ENCODE results near the gene SLC16A10.

The SLC16A10 gene

GRCh38 chr6:111265842-111266241, 178.5 kb downstream of the SLC16A10 start:
- DNase-seq = no peak

- no peak for DNase-seq
These were observed 179.0 kb downstream of the SLC16A10 start for GRCh38 chr6:111266276-111266675.

GRCh38 chr6:111267764-111268333, 180.5 kb downstream of the SLC16A10 start:
- DNase-seq = no peak

- no peak for DNase-seq
These were observed 182.2 kb downstream of the SLC16A10 start for GRCh38 chr6:111269401-111269970.

GRCh38 chr6:111270121-111270520, 182.8 kb downstream of the SLC16A10 start:
- DNase-seq = no peak

- DNase-seq = no peak
These were observed 187.4 kb downstream of the SLC16A10 start for GRCh38 chr6:111274593-111275217.

GRCh38 chr6:111276335-111276734, 189.0 kb downstream of the SLC16A10 start:
- DNase-seq = no peak

GRCh38 chr6:111276736-111277135, 189.4 kb downstream of the SLC16A10 start:
- no peak for DNase-seq

GRCh38 chr6:111277819-111278218, 190.5 kb downstream of the SLC16A10 start:
- DNase-seq = no peak

- DNase-seq = no peak
These were observed 191.4 kb downstream of the SLC16A10 start for GRCh38 chr6:111278731-111279130.

GRCh38 chr6:111280445-111280955, 193.2 kb downstream of the SLC16A10 start:
- DNase-seq = no peak

All from DMS 273 treated with DMSO at 0.1 percent for 48 hours (cell line).